HG03175 (cell line): ENCODE measurements around the gene HNF1B.

Source experiments
- ATAC-seq: cut with Tn5 transposase; IDR thresholded peaks from one replicate; pipeline ENCODE4 v1.9.1; 2021; ENCODE audit warnings: mild to moderate bottlenecking, moderate library complexity; ENCODE audit not compliant: unreplicated experiment

The HNF1B gene

DNA sequence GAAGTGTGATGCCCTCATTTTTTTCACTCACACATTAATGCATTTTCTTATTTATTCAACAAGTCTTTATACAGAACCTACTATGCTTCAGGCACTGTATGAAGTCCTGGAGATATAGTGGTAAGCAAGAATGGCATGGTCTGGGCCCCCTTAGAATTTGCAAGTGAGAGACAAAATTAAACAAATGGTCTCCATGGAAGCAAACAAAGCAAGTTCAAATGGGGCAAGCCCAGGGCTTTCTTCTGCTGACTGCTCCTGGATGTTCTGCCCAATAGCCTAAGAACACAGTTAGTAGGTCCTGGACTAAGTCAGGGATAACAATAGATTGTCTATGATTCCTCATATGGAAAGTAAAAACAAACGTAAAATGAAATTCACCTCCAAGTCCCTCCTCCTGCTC, 70.3 kb downstream of the HNF1B start:
- no peak for ATAC-seq

DNA sequence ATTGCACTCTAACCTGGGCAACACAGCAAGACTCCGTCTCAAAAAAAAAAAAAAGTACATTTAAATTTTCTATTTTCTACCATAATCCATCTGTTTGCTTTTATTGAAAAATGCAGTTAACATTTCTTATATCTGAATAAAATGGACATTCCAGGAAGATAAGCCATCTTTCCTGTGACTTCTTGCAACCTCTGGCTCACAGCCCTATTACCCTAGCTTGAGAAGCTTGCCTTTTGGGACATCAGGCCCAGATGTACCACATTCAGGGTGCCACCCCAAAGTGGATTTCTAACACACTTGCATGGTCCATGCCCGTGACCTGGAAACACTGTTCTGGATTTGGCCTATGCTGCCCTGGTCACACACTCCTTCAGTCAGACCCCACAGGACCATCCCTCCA, 71.5 kb downstream of the HNF1B start:
- ATAC-seq: no peak

GRCh38 chr17:37672548-37673078, 72.2 kb downstream of the HNF1B start:
- no peak for ATAC-seq

DNA sequence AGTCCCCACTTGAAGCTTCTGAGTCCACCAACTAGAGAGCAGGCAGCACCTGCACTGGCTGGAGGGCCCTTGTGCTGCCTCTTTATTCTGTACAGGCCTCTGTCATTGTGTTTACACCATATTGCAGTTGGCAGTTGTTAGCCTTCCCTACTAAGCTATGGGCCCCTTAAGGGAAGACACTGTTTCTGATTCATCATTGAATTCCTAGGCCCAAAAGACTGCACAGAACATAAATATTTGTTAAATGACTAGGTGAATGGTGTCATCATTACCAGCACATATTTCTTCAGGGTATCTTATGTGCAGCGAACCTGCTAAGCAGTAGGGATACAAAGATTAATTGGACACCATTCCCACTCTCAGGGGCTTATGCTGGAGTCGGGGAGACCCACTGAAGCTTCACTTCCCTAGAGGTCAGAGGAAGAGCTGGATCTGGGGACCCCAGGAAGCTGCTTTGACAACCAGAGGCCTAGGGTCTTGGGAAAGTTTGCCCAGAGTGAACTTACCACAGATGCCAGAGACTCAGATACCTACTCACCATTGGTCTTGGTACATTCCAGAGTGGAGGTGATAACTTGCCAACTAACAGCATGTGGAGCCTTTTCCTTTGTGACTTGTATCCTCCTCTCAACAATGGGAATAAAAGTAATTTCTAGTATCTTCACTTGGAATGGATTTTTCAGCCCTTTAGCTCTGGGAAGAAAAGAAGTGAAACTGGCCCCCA, 72.9 kb downstream of the HNF1B start:
- ATAC-seq: no peak

DNA sequence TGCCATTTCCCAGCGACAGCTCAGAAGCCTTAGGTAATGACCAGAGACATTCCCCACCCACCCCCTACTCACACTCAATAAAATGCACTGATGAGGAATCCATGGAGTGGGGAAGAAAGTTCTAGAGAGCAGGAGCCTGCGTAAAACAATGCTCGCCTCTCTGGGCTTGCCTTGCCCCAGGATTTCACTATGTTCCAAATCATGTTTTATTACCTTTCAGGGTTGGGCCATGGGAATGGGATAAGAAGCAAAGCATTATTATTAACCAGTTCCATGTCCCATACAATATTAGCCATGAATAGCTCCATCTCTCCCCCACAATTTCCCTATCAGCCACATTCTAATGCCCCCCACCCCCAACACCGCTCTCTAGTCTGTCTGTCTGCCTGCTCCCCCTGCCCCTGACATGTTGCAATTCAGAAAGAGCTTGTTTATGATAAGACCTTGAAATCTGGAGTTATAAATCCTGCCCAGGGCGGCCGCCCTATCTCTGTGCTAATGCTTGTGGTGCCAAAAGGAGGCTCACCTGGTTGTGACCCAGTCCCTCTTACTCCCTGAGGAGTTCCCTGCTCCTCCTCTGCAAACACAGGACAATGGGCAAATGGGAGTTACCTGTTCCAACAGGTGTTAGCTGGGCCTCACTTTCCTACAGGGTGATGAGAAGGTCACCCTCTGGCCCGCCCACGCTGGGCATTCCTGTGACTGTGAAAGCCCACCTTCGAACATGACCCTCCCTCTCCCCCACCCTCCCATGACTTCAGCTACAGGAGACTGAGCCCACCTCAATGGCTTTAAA, 73.6 kb downstream of the HNF1B start:
- no peak for ATAC-seq

GRCh38 chr17:37667039-37667438, 77.8 kb downstream of the HNF1B start:
- no peak for ATAC-seq

- ATAC-seq: no peak
These were observed 80.6 kb downstream of the HNF1B start for GRCh38 chr17:37664214-37664613.

DNA sequence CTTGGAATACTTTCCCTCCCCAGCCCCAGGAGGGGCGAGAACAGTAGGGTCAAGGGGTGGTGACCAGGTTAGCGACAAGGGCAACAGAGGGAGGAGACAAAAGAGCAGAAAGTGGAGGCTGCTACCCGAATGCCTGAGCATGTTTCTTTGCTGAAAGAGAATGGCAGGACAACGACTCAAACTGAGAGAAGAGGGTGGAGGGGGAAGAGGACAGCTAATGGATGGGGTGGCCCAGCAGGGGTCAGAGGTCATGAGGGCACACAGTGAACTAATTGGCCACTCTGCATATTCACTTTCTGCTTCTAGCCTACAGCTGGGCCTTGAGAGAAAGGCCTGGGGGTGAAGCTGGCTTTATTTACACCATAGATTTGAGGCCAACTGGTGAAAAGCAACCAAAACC, 82.5 kb downstream of the HNF1B start:
- no peak for ATAC-seq

GRCh38 chr17:37661400-37662014, 83.4 kb downstream of the HNF1B start:
- ATAC-seq: no peak

- no peak for ATAC-seq
These were observed 84.9 kb downstream of the HNF1B start for GRCh38 chr17:37659925-37660324.

GRCh38 chr17:37657202-37657601, 87.7 kb downstream of the HNF1B start:
- ATAC-seq: no peak

GRCh38 chr17:37651849-37652248, 93.0 kb downstream of the HNF1B start:
- ATAC-seq: no peak

DNA sequence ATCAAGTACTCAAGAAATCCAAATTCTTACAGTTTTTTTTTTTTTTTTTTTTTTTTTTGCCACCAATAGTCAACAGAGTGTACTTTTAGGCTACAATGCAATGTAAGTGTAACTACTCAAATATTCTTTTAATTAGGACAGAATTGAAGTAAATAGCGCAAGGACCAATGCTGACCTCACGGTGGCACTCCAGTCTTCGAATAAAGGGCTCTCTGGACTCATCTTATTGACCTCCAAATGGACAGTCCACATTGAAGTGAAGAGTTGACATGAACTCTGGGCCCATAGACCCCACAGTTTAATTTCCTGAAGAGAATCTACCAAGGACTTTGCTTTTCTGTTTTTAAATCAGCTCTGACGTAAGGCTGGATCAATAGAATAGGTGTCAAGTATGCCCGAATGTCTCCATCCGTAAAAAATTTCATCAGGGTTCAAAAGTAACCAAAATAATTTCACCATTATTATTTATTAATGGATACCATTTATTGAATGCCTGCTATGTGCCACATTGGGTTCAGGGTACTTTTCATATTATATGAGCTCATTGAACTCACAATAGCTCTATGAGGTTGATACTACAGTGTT, 94.3 kb downstream of the HNF1B start:
- no peak for ATAC-seq

- ATAC-seq: no peak
These were observed 96.3 kb downstream of the HNF1B start for GRCh38 chr17:37648555-37648954.

- ATAC-seq: no peak
These were observed 97.0 kb downstream of the HNF1B start for GRCh38 chr17:37647856-37648255.

DNA sequence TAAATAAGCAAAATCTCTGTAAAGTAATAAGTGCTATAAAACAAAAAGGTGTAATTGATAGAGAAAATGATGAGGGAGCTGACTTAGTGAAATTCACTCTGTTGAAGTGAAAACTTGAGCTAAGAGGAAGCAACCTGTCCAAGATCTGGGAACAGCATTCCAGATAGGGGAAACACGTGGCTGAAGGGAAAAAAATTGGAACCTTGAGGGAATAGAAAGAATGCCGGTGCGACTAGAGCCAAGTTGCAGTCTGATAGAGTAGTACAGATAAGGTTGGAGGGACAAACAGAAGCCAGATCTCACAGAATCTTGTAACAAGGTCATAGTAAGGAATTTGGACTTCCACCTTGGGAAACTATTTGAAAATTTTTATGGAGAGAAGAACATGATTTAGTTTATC, 101.0 kb downstream of the HNF1B start:
- ATAC-seq: no peak

GRCh38 chr17:37643118-37643766, 101.6 kb downstream of the HNF1B start, which contains the start of gene DDX52:
DDX52 (minus strand) TSS chr17:37643446; CDS start chr17:37643420, 26 bp downstream.
- ATAC-seq: peak; percentile 93

DNA sequence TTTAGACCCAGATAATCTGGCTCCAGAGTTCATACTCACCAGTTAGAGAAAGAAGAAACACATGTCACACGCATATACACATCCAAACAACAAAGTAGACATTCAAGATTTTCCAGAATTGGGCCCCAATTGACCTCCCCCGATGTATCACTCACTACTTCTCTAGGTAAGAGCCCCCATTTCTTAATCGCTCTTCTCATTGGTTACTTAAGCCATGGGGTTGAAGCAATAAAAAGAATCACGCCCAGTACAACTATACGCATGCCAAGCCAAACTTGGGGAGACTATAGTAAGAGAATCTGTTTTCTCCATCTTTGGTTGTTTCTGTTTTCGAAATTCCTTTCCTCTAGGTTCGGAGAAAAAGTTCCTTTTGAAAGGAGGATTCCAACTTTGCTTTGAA, 102.2 kb downstream of the HNF1B start:
- no peak for ATAC-seq

DNA sequence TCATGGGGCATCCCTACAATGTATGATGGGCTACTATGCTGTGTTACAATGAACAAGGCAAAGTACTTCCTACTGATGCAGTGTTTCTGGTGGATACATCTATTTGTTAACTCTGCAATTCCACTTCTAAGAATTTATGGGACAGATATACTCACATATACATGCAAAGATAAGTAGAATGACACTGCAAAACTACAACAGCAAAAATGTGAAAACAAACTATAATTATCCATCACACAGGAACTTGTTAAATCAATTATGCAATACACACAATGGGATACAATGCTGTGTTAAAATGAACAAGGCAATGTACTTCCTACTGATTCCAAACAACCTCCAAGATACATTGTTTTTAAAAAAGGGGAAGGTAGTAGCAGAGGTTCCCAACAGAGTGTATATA, 104.8 kb downstream of the HNF1B start:
- ATAC-seq: no peak

DNA sequence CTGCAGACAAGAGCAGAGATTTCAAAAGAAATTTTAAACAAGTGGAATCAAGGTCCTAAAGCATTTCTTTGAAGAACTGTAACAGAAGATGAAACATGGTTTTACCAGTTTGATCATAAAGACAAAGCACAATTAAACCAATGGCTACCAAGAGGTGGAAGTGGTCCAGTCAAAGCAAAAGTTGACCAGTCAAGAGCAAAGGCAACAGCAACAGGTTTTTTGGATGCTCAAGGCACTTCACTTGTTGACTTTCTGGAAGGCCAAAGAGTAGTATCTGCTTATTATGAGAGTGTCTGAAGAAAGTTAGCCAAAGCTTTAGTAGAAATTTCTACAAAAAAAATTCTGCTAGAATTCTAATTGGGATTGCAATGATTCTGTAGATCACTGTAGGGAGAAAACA, 106.9 kb downstream of the HNF1B start:
- no peak for ATAC-seq
